SU-DHL-6 (cell line): ENCODE results near the gene AMFR.

Source experiments
- H2AFZ ChIP-seq: fragments of 200-600 bp; sonication (generic); 2 replicates; pipeline ENCODE4 v1.6.1; 2014; ENCODE audit warnings: low read depth, mild to moderate bottlenecking, moderate library complexity, mixed read lengths, antibody characterized with exemption, low read length; ENCODE audit not compliant: severe bottlenecking
- H3F3A ChIP-seq: fragments of 200-600 bp; shearing (Covaris generic); 2 replicates; pipeline ENCODE4 v1.6.0; 2016; ENCODE audit warnings: antibody characterized with exemption, mild to moderate bottlenecking; ENCODE audit not compliant: insufficient read depth
- H3K27ac ChIP-seq: fragments of 200-600 bp; sonication (generic); 2 replicates; pipeline ENCODE4 v1.5.1; 2016; ENCODE audit warnings: low read depth, mild to moderate bottlenecking, low read length, moderate library complexity, mixed read lengths
- H3K27me3 ChIP-seq: fragments of 200-600 bp; sonication (generic), shearing (Covaris generic); 2 replicates; pipeline ENCODE4 v1.6.0; 2014; ENCODE audit warnings: mild to moderate bottlenecking, low read length
- H3K36me3 ChIP-seq: fragments of 200-600 bp; sonication (generic); 2 replicates; pipeline ENCODE4 v1.6.1; 2014; ENCODE audit warnings: mild to moderate bottlenecking, low read length, mixed read lengths
- H3K4me2 ChIP-seq: fragments of 300-600, 200-600 bp; shearing (Covaris generic), sonication (generic); 2 replicates; pipeline ENCODE4 v1.6.0; 2014; ENCODE audit warnings: low read length, low read depth, mild to moderate bottlenecking; ENCODE audit not compliant: poor library complexity, severe bottlenecking
- H3K4me3 ChIP-seq: fragments of 200-600 bp; sonication (generic); 2 replicates; pipeline ENCODE4 v1.5.1; 2014; ENCODE audit warnings: antibody characterized with exemption, low read length, mild to moderate bottlenecking, mixed read lengths; ENCODE audit not compliant: insufficient read depth, poor library complexity, severe bottlenecking
- H3K79me2 ChIP-seq: fragments of 200-600 bp; sonication (generic); 2 replicates; pipeline ENCODE4 v1.6.1; 2014; ENCODE audit warnings: mild to moderate bottlenecking, low read length, moderate library complexity; ENCODE audit not compliant: insufficient read depth
- H3K9ac ChIP-seq: fragments of 200-600 bp; sonication (generic); 2 replicates; pipeline ENCODE4 v1.7.0; 2014; ENCODE audit warnings: mild to moderate bottlenecking, low read length
- H3K9me2 ChIP-seq: fragments of 200-600 bp; sonication (generic); replicated peaks from 2 replicates; pipeline ENCODE4 v1.6.1; 2014; ENCODE audit warnings: low read length; ENCODE audit not compliant: insufficient read depth
- H3K9me3 ChIP-seq: fragments of 200-600 bp; sonication (generic); 2 replicates; pipeline ENCODE4 v1.6.1; 2014; ENCODE audit warnings: low read length, mixed read lengths; ENCODE audit not compliant: insufficient read depth
- H4K20me1 ChIP-seq: fragments of 200-600 bp; sonication (generic); 2 replicates; pipeline ENCODE4 v1.6.1; 2014; ENCODE audit warnings: low read depth, mild to moderate bottlenecking, antibody characterized with exemption, low read length, moderate library complexity, mixed read lengths
- CTCF ChIP-seq: fragments of 200-600 bp; sonication (generic); IDR thresholded peaks from one replicate; pipeline ENCODE4 v1.5.1; 2017; ENCODE audit warnings: antibody characterized with exemption, mild to moderate bottlenecking, low read length, moderate library complexity; ENCODE audit not compliant: insufficient read depth, poor library complexity, severe bottlenecking
- EZH2phosphoT487 ChIP-seq: fragments of 200-600 bp; sonication (generic), shearing (Covaris generic); conservative IDR thresholded peaks from 2 replicates; pipeline ENCODE4 v1.6.1; 2018; ENCODE audit warnings: mild to moderate bottlenecking, antibody characterized with exemption, low read length, moderate library complexity, mixed read lengths

Gene AMFR

GRCh38 chr16:56408379-56409098, 16.8 kb downstream of the AMFR start:
- Histone ChIP-seq H3K27me3 (no peaks in the 10 kb centered on the region), H3F3A (no peaks in the 10 kb centered on the region), H3K27ac (no peak overlapping the region), H3K9ac (no peak overlapping the region), H4K20me1 (no peaks in the 10 kb centered on the region), H3K9me2 (no peaks in the 10 kb centered on the region), H3K4me2 (no peak overlapping the region), H3K36me3 (peaks cover 19% of the 10 kb centered on the region; the same call in 1 of the 2 replicates), H3K4me3 (no peak overlapping the region), H3K79me2 (peaks cover 5% of the 10 kb centered on the region; the same call in 1 of the 2 replicates), H2AFZ (no peak overlapping the region), H3K9me3 (no peaks in the 10 kb centered on the region)
- TF ChIP-seq CTCF (no peak), EZH2phosphoT487 (no peak)

GRCh38 chr16:56405977-56406672, 19.2 kb downstream of the AMFR start:
- no peak for TF ChIP-seq EZH2phosphoT487
- no peak for TF ChIP-seq CTCF
- no peaks in the 10 kb centered on the region for H3F3A ChIP-seq
- H3K9me2 ChIP-seq = no peaks in the 10 kb centered on the region
- H2AFZ ChIP-seq = no peak overlapping the region
- no peak overlapping the region for H3K4me2 ChIP-seq
- H3K27me3 ChIP-seq = no peaks in the 10 kb centered on the region
- no peaks in the 10 kb centered on the region for H3K79me2 ChIP-seq
- no peaks in the 10 kb centered on the region for H3K9me3 ChIP-seq
- H3K27ac ChIP-seq = no peak overlapping the region
- no peak overlapping the region for H3K4me3 ChIP-seq
- peaks cover 16% of the 10 kb centered on the region; the same call in 1 of the 2 replicates for H3K36me3 ChIP-seq
- H4K20me1 ChIP-seq = no peaks in the 10 kb centered on the region
- no peak overlapping the region for H3K9ac ChIP-seq

GRCh38 chr16:56401482-56401881, 23.9 kb downstream of the AMFR start:
- no peak overlapping the region for H3K4me3 ChIP-seq
- H3K4me2 ChIP-seq = no peak overlapping the region
- no peak for TF ChIP-seq EZH2phosphoT487
- TF ChIP-seq CTCF = no peak
- no peaks in the 10 kb centered on the region for H3F3A ChIP-seq
- H3K27ac ChIP-seq = no peak overlapping the region
- peaks cover 18% of the 10 kb centered on the region; the same call in 1 of the 2 replicates for H3K36me3 ChIP-seq
- no peaks in the 10 kb centered on the region for H4K20me1 ChIP-seq
- no peaks in the 10 kb centered on the region for H3K9me3 ChIP-seq
- H3K9me2 ChIP-seq = no peaks in the 10 kb centered on the region
- H2AFZ ChIP-seq = no peak overlapping the region
- no peaks in the 10 kb centered on the region for H3K27me3 ChIP-seq
- H3K79me2 ChIP-seq = no peaks in the 10 kb centered on the region
- no peak overlapping the region for H3K9ac ChIP-seq
